Lung (tissue), 12 donors: ENCODE data around the gene ABCC4. TPM values are rescaled to one million over a fixed set of nuclear protein-coding genes. Genes with fewer than 3 reads are reported as not detected.

ENCODE experiments used
- ATAC-seq: fragments of 200-7000 bp; cut with Tn5 transposase; one replicate; pipeline ENCODE4 v1.9.1; 2020; ENCODE audit warnings: moderate number of reproducible peaks; ENCODE audit not compliant: insufficient read depth, low FRiP score
- DNase-seq, 3 donors: peaks; one replicate each; pipeline ENCODE4 v3.0.0-alpha.2; 2013 to 2017
- H3K27ac ChIP-seq, 2 donors: one replicate each; pipeline ENCODE4 v1.5.1; 2013; ENCODE audit warnings: mild to moderate bottlenecking in 2 of 2, moderate library complexity in 2 of 2, control low read depth in 1 of 2, inconsistent platforms in 1 of 2, low read depth in 1 of 2, low read length in 1 of 2
- H3K27me3 ChIP-seq, 3 donors: one replicate each; pipeline ENCODE4 v1.5.1; 2013; ENCODE audit warnings: low read length in 2 of 3; ENCODE audit not compliant: control insufficient read depth in 3 of 3, insufficient read depth in 3 of 3
- H3K36me3 ChIP-seq, 4 donors: one replicate each; pipeline ENCODE4 v1.5.1; 2013; ENCODE audit warnings: low read length in 4 of 4, mild to moderate bottlenecking in 1 of 4, moderate library complexity in 1 of 4; ENCODE audit not compliant: control insufficient read depth in 4 of 4, insufficient read depth in 4 of 4
- H3K4me1 ChIP-seq, 5 donors: one replicate each; pipeline ENCODE4 v1.5.1; 2013; ENCODE audit warnings: low read length in 5 of 5, mild to moderate bottlenecking in 2 of 5, moderate library complexity in 1 of 5; ENCODE audit not compliant: control insufficient read depth in 5 of 5, insufficient read depth in 5 of 5
- H3K4me3 ChIP-seq: one replicate; pipeline ENCODE4 v1.5.1; 2013; ENCODE audit warnings: mild to moderate bottlenecking, control low read depth, moderate library complexity
- H3K9ac ChIP-seq, 2 donors: one replicate each; pipeline ENCODE4 v1.5.1; 2013; ENCODE audit warnings: low read length in 2 of 2, control low read depth in 1 of 2; ENCODE audit not compliant: insufficient read depth in 1 of 2
- H3K9me3 ChIP-seq, 4 donors: one replicate each; pipeline ENCODE4 v1.5.1; 2013; ENCODE audit warnings: low read length in 3 of 4, mild to moderate bottlenecking in 1 of 4, moderate library complexity in 1 of 4; ENCODE audit not compliant: control insufficient read depth in 4 of 4, insufficient read depth in 3 of 4
- WGBS, 2 donors: extraction: QIAGEN DNeasy Blood & Tissue Kit; methylation state at CpG; one replicate each; pipeline ENCODE4 v1.1.7; 2013; 5-methylcytosine and 5-hydroxymethylcytosine counted together
- polyA plus RNA-seq, 2 donors: library from polyadenylated mRNA; stranded (reverse); fragments of 200-250 nt; gene quantifications; one replicate each; pipeline ENCODE4 v1.2.1, GENCODE V29; 2013
- total RNA-seq, 2 donors: library from RNA; depleted of rRNA in 1 of 2; stranded (reverse); fragments of >200 nt in 1 of 2; gene quantifications; one replicate each; pipeline ENCODE4 v1.2.1, GENCODE V29; 2014 to 2021
- TF ChIP-seq, protein P1 (sequence below): IDR thresholded peaks from 2 replicates; pipeline ENCODE4 v1.5.1; 2012; ENCODE audit warnings: mild to moderate bottlenecking; ENCODE audit errors: control extremely low read depth, extremely low read depth
- donor health status: control.
- donor health status: control.
- donor health status: Bipolar disorder and iron deficiency.
- donor health status: healthy.
- donor health status: DM: yes; HTN: yes; CAD: no.

The ABCC4 gene
- total and polyA plus RNA-seq, 4 donors = 7.1 to 38.7 (median 20.6) TPM

GRCh38 chr13:95156208-95156607, 145.0 kb downstream of the ABCC4 start:
- no peak overlapping the region for H3K4me3 ChIP-seq
- peaks cover 0 to 3% (median 0%) of the 10 kb centered on the region in 4 donors for H3K36me3 ChIP-seq
- H3K4me1 ChIP-seq = peaks cover 0 to 65% (median 12%) of the 10 kb centered on the region in 5 donors
- H3K9me3 ChIP-seq = no peaks in the 10 kb centered on the region
- H3K27me3 ChIP-seq = no peaks in the 10 kb centered on the region
- TF ChIP-seq, protein P1, sequence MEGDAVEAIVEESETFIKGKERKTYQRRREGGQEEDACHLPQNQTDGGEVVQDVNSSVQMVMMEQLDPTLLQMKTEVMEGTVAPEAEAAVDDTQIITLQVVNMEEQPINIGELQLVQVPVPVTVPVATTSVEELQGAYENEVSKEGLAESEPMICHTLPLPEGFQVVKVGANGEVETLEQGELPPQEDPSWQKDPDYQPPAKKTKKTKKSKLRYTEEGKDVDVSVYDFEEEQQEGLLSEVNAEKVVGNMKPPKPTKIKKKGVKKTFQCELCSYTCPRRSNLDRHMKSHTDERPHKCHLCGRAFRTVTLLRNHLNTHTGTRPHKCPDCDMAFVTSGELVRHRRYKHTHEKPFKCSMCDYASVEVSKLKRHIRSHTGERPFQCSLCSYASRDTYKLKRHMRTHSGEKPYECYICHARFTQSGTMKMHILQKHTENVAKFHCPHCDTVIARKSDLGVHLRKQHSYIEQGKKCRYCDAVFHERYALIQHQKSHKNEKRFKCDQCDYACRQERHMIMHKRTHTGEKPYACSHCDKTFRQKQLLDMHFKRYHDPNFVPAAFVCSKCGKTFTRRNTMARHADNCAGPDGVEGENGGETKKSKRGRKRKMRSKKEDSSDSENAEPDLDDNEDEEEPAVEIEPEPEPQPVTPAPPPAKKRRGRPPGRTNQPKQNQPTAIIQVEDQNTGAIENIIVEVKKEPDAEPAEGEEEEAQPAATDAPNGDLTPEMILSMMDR = no peak
- DNase-seq (peak in 2 of 3 donors; percentile 66 to 68), ATAC-seq (no peak)
- no peak overlapping the region for H3K27ac ChIP-seq
- WGBS, 2 donors = 92 to 93% methylated on average over 3 of the region's 3 CpGs
- H3K9ac ChIP-seq = no peak overlapping the region

- DNase-seq = peak in 2 of 3 donors; percentile 48 to 49
- TF ChIP-seq, protein P1 = no peak
- H3K36me3 ChIP-seq = peaks cover 0 to 3% (median 0%) of the 10 kb centered on the region in 4 donors
- H3K9ac ChIP-seq = no peak overlapping the region
- no peaks in the 10 kb centered on the region for H3K27me3 ChIP-seq
- WGBS, 2 donors = 56 to 82% methylated on average over 3 of the region's 3 CpGs
- H3K4me3 ChIP-seq = no peak overlapping the region
- H3K4me1 ChIP-seq = peaks cover 0 to 59% (median 12%) of the 10 kb centered on the region in 5 donors
- H3K9me3 ChIP-seq = no peaks in the 10 kb centered on the region
- no peak for ATAC-seq
- H3K27ac ChIP-seq = no peak overlapping the region
Measured at GRCh38 chr13:95155504-95155903, 145.7 kb downstream of the ABCC4 start.

DNA sequence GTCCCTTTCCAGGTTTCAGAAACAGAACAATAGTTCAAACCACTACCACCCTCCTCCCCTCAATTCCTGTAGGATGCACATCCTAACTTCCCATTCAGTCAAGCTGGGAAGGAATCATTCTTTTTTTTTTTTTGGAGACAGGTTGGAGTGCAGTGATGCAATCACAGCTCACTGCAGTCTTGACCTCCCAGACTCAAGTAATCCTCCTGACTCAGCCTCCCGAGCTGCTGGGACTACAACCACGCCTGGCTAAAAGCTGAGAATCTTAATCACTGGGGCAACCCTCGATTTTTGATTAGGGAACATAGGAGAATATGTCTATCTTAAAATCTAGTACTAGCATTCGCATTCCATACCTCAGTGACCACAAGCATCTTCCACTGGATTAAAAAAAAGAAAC, 146.2 kb downstream of the ABCC4 start:
- H3K27ac ChIP-seq = no peak overlapping the region
- TF ChIP-seq, protein P1 = no peak
- ATAC-seq (no peak), DNase-seq (no peak)
- H3K36me3 ChIP-seq = peaks cover 0 to under 1% (median 0%) of the 10 kb centered on the region in 4 donors
- WGBS, 2 donors = 92 to 93% methylated on average over 4 of the region's 4 CpGs
- no peaks in the 10 kb centered on the region for H3K9me3 ChIP-seq
- H3K4me3 ChIP-seq = no peak overlapping the region
- H3K27me3 ChIP-seq = no peaks in the 10 kb centered on the region
- H3K9ac ChIP-seq = no peak overlapping the region
- H3K4me1 ChIP-seq = peaks cover 0 to 55% (median 9%) of the 10 kb centered on the region in 5 donors

DNA sequence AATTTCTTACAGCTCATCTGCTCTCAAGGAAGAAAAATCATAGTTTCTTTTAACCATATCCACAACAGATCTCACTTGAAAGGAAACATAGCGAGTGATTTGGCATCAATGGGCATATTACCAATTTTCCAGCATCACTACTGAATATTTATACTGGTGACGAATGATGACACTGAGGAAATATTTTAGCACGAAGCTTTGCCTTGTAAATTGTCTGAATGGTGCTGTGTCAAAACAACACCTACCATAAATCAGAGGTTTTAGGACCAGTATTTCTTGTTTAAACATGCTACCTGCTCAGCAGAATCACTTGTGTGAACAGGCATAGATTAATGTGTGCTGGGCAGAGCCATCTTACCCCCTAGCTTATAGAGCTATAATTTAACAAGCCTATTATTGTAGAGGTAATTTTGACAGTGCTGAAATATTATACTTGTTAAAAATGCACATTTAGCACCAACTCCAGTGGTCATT, 146.8 kb downstream of the ABCC4 start:
- no peaks in the 10 kb centered on the region for H3K27me3 ChIP-seq
- DNase-seq (no peak), ATAC-seq (no peak)
- no peaks in the 10 kb centered on the region for H3K36me3 ChIP-seq
- no peak overlapping the region for H3K9ac ChIP-seq
- no peak overlapping the region for H3K27ac ChIP-seq
- TF ChIP-seq, protein P1 = no peak
- WGBS, 2 donors = 66 to 69% methylated on average over 3 of the region's 3 CpGs
- H3K4me1 ChIP-seq = peaks cover 0 to 49% (median 9%) of the 10 kb centered on the region in 5 donors
- H3K9me3 ChIP-seq = no peaks in the 10 kb centered on the region
- no peak overlapping the region for H3K4me3 ChIP-seq
